Glomerular endothelial cell (primary cell): ENCODE data around the gene GOLGA6C. TPM values are rescaled to one million over a fixed set of nuclear protein-coding genes. Genes with fewer than 3 reads are reported as not detected.
"Not testable (repeated sequence)": the region's sequence is repeated elsewhere in the genome, so short reads cannot be mapped to it uniquely, and the experiment has no call there.

Experiments used
- DNase-seq: peaks from one replicate; pipeline ENCODE4 v3.0.0-alpha.2; 2011; ENCODE audit warnings: low read depth, low spot score; ENCODE audit errors: extremely low read depth
- total RNA-seq: library from RNA; depleted of rRNA; stranded (reverse); fragments of >200 nt; gene quantifications from 2 replicates; pipeline ENCODE4 v1.2.3, GENCODE V29; 2015

The GOLGA6C gene, protein sequence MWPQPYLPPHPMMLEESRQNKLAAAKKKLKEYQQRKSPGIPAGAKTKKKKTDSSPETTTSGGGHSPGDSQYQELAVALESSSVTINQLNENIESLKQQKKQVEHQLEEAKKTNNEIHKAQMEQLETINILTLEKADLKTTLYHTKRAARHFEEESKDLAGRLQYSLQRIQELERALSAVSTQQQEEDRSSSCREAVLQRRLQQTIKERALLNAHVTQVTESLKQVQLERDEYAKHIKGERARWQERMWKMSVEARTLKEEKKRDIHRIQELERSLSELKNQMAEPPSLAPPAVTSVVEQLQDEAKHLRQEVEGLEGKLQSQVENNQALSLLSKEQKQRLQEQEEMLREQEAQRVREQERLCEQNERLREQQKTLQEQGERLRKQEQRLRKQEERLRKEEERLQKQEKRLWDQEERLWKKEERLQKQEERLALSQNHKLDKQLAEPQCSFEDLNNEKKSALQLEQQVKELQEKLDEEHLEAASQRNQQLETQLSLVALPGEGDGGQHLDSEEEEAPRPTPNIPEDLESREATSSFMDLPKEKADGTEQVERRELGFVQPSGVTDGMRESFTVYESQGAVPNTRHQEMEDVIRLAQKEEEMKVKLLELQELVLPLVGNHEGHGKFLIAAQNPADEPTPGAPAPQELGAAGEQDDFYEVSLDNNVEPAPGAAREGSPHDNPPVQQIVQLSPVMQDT
- total RNA-seq: not detected in 2 replicates

DNA sequence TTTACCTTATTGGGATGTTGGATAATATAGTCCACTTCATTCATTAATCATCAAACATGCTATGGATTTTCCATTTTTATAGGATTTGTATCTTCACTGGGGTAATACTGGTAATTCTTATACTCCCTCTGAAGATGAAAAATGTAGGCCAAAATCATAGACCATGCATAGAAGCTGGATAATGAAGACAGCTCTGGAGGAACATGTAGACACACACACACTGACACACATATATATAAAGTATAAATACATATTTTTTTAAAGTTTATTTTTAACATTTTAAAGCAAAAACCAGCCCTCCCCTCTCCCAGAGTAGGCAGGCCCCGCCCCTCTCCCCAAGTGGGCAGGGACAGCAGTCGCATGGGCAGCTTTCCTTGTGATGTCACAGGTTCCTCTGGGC lies at the start of gene GOLGA6C:
Gene GOLGA6C (plus strand): TSS at position 301 of the 400 bp plus-strand sequence. CDS start 265 bp downstream, outside the sequence.
- DNase-seq: not testable (repeated sequence)

DNA sequence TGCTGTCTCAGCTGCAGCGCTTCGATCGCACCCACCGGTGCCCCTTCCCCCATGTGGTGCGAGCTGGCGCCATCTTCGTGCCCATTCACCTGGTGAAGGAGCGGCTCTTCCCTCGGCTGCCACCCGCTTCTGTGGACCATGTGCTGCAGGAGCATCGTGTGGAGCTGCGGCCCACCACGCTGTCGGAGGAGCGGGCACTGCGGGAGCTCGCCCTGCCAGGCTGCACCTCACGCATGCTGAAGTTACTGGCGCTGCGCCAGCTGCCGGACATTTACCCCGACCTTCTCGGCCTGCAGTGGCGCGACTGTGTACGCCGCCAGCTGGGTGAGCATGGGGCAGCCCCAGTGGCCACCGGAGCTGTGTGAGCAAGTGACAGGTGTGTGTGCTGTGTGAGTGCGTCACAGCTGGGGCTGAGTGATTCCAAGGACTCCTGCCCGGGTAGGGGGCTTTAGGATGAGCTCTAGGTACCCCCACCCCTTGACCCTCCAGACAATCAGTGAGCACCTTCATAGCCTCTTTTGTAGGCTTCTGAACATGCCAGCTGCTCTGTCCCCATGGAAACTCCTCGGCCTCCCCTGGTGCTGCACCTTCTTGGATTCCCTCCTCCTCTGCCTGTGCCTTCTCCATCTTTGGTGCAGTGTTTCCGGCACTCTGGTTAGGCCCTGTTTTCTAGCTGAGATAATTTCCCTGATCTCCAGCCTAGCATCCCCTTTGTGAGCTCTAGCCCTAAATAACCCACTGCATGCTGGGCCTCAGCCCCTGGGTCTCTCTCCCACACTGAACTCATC lies 49.4 kb upstream of the GOLGA6C start:
- no peak for DNase-seq

DNA sequence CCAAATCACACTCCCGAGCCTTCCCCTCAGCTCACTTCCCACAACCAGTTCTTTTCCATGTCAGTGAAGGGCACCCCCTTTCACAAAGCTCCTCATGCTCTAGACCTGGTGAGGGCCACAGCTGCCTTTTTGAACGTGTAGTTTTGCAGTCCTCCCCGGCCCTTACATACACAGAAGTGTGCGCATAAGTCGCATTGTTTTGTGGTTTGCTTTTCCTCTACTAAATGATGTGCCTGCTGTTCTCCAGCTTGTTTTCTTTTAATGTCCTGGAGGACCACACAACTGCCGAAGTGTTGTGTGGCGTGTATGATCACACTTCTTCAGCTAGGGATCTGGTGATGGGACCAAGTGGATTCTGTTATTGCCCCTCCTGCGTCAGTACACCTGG lies 48.9 kb upstream of the GOLGA6C start:
- no peak for DNase-seq

DNA sequence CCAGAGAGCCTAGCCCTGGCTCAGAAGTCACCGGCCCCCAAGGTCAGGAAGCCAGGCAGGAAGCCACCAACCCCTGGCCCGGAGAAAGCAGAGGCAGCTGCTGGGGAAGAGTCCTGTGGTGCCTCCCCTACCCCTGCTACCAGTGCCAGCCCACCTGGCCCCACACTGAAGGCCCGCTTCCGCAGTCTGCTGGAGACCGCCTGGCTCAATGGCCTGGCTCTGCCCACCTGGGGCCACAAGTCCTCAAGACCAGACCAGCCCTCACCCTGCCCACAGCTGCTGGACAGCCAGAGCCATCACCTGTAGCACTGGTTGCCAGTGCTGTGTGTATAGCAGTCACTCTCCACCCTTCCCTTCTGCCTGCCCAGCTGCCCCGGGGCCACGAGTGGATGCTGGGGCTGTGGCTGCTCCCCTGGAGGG lies 47.3 kb upstream of the GOLGA6C start:
- DNase-seq: no peak

DNA sequence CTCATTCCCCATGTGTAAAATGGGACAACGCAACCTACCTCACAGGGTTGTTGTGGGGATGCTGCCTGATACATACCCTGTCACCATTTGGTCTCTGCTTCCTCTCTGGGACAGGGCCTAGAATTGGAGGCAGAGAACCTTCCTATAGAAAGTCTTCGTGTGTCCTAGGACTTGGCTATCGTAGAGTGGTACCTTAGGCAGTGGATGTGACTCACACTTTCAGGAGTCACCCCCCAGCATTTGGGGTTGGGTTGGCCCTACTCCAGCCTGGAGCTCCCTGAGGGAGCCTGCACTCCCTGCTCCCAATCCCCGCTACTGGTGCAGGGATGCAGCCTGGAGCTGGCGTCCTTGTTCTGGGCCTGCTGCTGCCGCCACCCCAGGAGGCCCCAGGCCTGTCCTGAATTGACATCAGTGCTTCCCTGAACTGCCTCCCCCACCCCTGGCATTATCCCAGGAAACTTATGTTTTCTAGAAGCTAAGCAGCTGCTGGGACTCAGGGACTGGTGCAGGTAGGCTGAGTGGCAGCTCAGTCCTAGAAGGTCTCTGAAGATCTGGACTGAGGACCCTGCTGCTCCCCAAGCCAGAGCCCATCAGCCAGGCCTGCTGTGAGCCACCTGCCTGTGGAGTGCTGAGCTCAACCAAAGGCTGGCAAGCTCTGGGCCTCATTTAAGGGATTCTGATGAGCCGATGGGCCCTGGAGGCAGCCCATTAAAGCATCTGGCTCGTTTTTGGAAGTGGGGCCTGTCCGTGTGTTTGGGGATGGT lies 46.5 kb upstream of the GOLGA6C start:
- DNase-seq: no peak

DNA sequence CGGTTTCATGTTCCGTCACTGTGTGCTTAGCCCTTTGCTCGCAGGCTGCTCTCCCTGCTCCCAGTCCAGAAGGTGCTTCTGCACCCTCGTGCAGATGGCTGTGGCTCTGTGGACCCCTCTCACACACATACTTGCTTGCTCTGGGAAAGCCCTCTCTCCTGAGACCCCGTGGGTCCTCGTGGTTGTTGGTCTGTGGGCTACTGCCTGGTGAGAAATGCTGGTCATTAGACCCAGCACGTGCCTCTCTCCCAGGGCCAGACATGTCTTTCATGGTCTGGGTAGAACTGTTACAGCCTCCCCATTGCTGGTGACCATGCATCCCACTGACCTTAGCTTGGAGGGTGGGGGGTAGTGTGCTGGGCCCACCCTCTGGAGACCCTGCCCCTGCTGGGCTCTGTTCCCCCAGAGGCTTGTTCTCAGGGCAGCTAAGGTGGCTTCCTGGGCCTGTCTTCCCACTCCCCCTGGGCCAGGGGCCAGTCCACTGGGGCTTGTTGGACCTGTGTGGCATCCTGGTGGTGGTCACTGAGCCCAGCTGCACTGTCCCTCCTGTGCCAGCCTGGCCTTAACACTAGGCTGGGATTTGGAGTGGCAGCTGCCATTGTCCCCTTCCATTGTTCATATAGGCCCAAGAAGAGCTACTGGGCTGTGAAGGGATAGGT lies 45.8 kb upstream of the GOLGA6C start:
- DNase-seq: no peak

DNA sequence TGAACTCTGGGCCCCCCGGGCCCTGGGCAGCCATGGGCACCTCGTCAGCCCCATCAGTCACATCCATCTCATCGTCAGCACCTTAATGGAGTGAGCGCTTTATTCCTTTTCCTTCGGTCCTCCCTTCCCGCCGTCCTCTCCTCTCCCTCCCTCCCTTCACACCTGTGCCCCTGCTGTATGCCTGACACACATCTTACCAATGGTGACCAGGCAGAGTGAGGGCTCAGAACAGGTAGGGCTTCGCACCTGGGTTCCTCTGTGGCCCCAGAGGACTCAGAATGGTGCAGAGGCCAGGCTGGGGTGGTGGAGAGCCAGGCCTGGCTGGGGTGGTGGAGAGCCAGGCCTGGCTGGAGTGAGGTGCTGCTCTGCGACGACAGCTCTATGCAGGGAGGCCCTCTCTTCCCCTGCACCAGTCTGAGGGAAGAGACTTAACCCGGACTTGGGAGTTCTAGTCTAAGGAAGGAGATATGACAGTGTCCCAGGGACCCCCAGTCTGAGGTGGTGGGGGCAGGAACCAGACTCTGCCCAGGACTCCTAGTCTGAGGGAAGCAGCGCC lies 44.8 kb upstream of the GOLGA6C start:
- no peak for DNase-seq

DNA sequence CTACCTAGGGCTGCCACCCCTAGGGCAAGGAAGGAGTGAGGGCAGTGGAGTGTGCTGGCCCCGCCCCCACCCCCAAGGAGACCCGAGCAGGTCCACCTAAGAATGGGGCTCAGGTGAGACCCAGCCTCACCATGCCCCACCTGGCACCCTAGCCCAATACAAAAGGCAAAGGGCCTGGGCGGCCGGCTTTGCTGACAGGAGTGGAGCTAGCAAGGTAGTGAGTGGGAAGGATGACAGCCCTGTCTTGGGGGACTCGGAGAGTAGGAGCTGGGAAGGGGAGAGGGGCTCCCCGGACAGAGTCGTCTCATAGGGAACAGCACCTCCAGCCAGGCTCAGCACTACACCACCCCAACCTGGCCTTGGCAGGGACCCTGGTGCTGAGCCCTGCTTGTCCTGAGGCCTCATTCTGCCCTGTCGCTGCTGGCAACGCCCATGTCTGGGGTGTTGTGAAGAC lies 44.3 kb upstream of the GOLGA6C start:
- no peak for DNase-seq

DNA sequence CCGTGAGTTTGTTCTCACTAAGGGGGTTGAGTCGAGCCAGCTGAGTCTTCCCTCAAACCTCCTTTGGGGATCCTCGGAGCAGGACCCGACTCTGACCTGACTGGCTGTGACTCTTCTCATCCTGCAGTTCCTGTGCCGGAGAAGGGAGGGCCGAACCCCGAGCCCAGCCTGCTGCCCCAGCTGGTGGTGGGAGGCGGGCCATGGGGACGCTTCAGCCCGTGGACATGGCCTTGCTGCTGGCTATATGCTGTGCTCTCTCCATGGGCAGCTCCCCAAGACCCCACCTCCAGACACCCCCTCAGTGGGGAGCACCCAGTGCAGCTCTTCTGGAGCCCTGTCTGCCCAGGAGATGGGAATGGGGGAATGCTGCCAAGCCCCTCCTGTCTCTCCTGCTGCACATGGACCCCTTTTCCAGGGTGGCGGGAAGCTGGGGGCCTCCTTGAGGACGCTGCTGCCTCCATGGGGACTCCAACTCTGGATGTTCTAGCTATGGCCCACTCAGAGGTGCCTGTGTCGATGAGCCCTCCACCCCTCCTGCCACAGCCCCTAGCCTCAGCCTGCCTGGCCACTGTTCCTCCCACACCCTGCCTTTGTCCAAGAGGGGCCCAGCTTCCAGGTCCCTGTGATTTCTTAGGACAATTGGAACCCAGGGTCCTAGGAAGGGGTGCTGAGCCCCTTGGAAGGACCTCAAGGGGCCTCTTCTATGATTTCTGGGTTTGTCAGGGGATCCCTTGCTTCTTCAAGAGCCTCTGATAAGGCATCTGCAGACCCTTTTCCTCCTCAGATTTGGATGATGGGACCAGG lies 43.6 kb upstream of the GOLGA6C start:
- DNase-seq: no peak

DNA sequence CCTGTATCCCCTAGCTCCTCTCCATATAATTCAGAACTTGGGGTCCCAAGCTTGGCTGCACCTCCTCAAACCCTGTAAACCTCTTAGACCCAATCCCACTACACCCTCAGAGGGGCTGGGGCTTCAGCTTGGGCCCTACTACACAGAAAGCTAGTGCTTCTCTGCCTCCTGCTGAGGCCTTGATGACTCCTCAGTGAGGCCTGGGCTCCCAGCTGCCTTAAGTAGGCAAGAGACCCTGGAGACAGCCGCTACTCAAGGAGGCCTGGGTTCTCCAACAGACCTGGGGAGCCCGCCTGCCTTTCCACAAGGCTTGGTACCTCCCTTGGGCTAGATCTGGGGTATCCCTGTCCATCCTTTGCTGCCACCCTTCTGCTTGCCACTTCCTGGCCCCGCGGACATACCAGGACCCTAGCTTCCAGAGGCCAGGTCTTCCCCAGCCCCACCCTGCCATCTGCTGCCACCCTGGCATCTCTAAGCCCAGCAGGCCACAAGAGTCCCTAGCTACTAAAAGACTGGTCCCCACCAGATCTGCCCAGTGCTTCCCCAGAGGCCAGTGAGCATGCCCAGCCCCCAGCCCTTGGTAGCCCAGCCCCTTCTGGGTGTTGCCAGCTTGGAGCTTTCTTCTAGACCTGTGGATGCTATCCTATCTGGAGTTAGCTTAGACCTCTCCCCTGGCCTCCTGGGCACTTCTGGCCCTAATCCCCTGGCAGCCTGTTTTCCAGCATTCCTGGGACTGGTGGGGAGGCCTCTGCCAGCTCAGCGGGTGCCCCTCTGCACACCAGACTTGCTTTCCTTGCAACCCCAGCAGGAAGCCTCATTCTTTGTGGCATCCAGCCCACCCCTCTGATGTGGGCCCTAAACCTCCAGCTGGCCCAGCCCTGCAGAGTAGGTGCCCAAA lies 42.8 kb upstream of the GOLGA6C start:
- no peak for DNase-seq

DNA sequence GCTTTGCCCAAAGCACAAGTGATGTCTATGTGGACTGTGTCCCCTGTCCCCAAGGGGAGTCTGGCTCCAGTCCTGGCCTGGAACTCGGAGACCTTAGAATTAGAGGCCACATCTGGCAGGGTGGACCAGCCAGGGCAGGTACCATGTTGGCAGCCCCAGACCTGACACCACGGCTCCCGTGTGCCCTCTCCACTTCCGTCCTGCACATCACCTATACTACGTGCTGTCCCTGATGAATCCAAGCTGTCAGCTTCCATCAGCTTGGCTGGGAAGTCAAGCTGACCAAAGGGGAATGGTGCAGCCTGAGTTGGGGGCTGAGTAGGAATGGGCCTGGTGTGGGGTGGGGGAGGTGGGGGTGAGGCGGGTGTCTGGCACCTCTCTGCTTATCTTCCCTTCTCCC lies 41.1 kb upstream of the GOLGA6C start:
- no peak for DNase-seq

DNA sequence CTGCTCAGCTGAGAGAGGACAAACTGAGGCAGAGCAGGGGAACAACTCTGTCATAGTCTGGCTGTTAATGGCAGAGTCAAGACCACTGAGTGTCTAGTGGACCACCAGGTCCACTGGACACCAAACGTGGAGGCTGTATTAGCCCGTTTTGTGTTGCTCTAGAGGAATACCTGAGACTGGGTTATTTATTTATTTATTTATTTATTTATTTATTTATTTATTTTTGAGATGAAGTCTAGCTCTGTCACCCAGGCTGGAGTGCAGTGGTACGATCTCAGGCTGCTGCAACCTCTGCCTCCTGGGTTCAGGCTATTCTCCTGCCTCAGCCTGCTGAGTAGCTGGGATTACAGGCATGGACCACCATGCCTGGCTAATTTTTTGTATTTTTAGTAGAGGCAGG lies 40.6 kb upstream of the GOLGA6C start:
- DNase-seq: not testable (repeated sequence)

DNA sequence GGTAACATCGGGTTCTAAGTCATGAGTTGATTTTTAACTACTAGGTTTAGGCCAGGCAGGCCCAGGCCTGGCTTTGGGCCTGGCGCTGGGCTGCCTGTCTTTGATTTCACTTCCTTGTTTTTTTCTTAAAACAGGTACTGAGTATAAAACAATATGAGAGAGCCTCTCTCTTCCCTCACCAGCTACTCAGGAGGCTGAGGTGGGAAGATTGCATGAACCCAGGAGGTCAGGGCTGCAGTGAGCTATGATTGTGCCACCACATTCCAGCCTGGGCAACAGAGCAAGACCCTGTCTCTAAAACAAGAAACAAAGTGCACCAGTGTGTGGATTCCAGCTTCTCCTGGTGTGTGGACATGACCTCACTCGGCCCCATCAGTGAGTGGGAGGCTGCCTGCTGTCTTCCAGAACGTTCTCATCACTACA lies 38.6 kb upstream of the GOLGA6C start:
- not testable (repeated sequence) for DNase-seq

DNA sequence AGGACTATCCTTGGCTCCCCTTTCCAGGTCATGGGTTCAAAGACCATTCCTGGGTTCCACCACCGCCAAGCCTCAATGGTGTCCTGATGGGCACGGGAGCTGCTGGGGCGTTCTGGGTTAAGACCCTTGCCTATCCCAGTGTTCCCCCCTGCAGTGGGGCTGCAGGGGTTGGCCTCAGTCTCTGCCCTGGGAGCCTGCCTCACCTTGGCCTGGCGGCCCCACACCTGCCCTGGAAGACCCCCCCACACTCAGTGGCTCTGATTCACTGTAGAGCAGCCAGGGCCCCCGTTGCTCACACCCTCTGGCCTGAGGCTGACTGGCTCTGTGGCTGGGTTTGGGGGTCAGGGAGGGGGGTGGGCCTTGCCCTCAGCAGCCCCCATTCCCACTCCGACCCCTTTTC lies 34.4 kb upstream of the GOLGA6C start:
- no peak for DNase-seq

DNA sequence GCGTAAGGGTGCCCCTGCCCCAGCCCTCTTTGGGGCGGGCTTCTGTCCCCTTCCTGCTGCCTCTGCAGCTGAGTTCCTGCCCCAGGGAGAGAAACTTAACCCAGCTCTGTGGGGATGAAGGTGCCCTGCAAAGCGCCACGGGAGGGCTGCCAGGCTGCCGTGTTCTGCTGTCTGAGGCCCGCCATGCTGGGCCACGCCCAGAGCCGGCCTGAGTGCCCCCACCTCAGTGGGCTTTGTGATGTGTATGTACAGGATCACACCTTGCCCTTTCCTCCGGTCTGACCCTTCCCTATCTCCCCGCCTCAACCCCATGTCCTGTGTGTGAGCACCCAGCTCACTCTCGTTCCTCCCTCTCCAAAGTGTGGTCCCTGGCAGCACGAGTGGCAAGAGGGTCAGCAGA lies 33.9 kb upstream of the GOLGA6C start:
- DNase-seq: no peak

DNA sequence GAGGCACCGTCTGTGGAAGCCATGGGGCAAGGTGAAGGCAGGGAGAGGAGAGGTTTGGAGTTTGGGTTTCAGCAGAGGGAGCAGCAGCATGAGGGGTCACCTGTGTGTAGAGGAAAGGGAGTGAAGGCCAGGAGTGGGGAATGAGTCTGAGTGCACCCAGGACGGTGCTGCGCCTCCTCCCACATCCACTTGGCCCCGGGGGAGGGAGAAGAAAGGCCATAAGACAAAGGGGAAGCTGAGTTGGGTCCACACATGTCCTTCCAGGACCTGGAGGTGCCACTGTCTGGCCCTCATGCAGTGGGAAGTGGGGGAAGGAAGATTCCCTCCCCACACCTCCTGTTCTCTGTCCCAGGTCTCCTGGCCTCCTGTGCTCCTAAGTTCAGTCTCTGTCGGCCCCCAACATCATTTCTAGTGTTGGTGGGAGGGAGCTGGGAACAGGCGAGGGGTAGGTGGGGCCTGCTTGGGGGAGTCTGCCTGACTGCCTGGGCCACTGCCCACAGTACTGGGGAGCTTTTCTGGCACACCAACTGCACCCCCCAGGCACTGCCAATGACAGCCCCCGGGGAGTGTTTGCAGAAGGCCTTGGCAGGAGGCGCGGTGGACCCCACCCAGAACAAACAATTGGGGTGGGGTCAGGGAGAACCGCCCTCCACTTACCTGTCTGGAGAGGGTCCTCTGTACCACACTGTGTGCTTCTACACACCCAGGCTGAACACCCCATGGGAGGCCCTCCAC lies 32.9 kb upstream of the GOLGA6C start:
- DNase-seq: not testable (repeated sequence)
